HG03097 (cell line): ENCODE results near the gene NSUN6.

Source experiments
- ATAC-seq: cut with Tn5 transposase; IDR thresholded peaks from one replicate; pipeline ENCODE4 v1.9.1; 2021; ENCODE audit not compliant: unreplicated experiment, low FRiP score

NSUN6 gene

GRCh38 chr10:18651324-18652007, at the start of gene NSUN6:
Gene NSUN6, minus strand, starts transcription at chr10:18651587. Its CDS starts 384 bp downstream, at chr10:18651203.
- ATAC-seq, result peak; percentile 93

GRCh38 chr10:18699849-18700840, 48.8 kb upstream of the NSUN6 start:
- ATAC-seq, result no peak

- ATAC-seq, result no peak
Observed at GRCh38 chr10:18690541-18690940, 39.2 kb upstream of the NSUN6 start.

- ATAC-seq, result no peak
Observed at GRCh38 chr10:18689498-18689897, 38.1 kb upstream of the NSUN6 start.

- no peak for ATAC-seq
Observed at GRCh38 chr10:18687706-18688105, 36.3 kb upstream of the NSUN6 start.

- no peak for ATAC-seq
Observed at GRCh38 chr10:18687195-18687594, 35.8 kb upstream of the NSUN6 start.

GRCh38 chr10:18685555-18685954, 34.2 kb upstream of the NSUN6 start:
- no peak for ATAC-seq

GRCh38 chr10:18684953-18685352, 33.6 kb upstream of the NSUN6 start:
- no peak for ATAC-seq

GRCh38 chr10:18684416-18684815, 33.0 kb upstream of the NSUN6 start:
- no peak for ATAC-seq

- no peak for ATAC-seq
Observed at GRCh38 chr10:18683427-18683826, 32.0 kb upstream of the NSUN6 start.

GRCh38 chr10:18681971-18682411, 30.6 kb upstream of the NSUN6 start:
- ATAC-seq, result no peak

- no peak for ATAC-seq
Observed at GRCh38 chr10:18681366-18681765, 30.0 kb upstream of the NSUN6 start.

GRCh38 chr10:18680754-18681153, 29.4 kb upstream of the NSUN6 start:
- no peak for ATAC-seq

GRCh38 chr10:18675086-18675801, 23.9 kb upstream of the NSUN6 start:
- no peak for ATAC-seq

GRCh38 chr10:18668026-18668425, 16.6 kb upstream of the NSUN6 start:
- no peak for ATAC-seq

- no peak for ATAC-seq
Observed at GRCh38 chr10:18666810-18667209, 15.4 kb upstream of the NSUN6 start.

- ATAC-seq, result no peak
Observed at GRCh38 chr10:18665815-18666558, 14.6 kb upstream of the NSUN6 start.

- ATAC-seq, result no peak
Observed at GRCh38 chr10:18664841-18665478, 13.6 kb upstream of the NSUN6 start.

- no peak for ATAC-seq
Observed at GRCh38 chr10:18660816-18661431, 9.5 kb upstream of the NSUN6 start.
